Measurements from ENCODE around the gene PON3.

PON3 gene

GRCh38 chr7:95407751-95408150, 11.6 kb upstream of the PON3 start:
- no peak overlapping the region for H3K9ac ChIP-seq (ENCODE audit: low read length)
- H3K4me1 ChIP-seq (ENCODE audit: insufficient read depth, low read length, severe bottlenecking), result no peaks in the 10 kb centered on the region
- H3K4me3 ChIP-seq (ENCODE audit: low read depth, low read length, poor library complexity, severe bottlenecking), result no peak overlapping the region
- peaks cover 8% of the 10 kb centered on the region; the same call in 1 of the 2 replicates for H3K36me3 ChIP-seq (ENCODE audit: insufficient read depth, low read length)
- no peak overlapping the region for H3K4me2 ChIP-seq (ENCODE audit: low read length)
- no peaks in the 10 kb centered on the region for H3K9me3 ChIP-seq (ENCODE audit: low read length)
- H3K27me3 ChIP-seq (ENCODE audit: insufficient read depth, low read length), result no peaks in the 10 kb centered on the region
- no peaks in the 10 kb centered on the region for H3F3A ChIP-seq (ENCODE audit: insufficient read depth, low read length)
- H3K27ac ChIP-seq (ENCODE audit: low read depth, low read length, poor library complexity, severe bottlenecking), result no peak overlapping the region
- no peaks in the 10 kb centered on the region for H4K20me1 ChIP-seq (ENCODE audit: insufficient read depth, low read length)
- no peak overlapping the region for H2AFZ ChIP-seq (ENCODE audit: low read length)
- TF ChIP-seq EZH2 (IDR thresholded peaks at IDR 0.05; ENCODE audit: borderline replicate concordance, low read length), result no peak
- TF ChIP-seq, protein P1, sequence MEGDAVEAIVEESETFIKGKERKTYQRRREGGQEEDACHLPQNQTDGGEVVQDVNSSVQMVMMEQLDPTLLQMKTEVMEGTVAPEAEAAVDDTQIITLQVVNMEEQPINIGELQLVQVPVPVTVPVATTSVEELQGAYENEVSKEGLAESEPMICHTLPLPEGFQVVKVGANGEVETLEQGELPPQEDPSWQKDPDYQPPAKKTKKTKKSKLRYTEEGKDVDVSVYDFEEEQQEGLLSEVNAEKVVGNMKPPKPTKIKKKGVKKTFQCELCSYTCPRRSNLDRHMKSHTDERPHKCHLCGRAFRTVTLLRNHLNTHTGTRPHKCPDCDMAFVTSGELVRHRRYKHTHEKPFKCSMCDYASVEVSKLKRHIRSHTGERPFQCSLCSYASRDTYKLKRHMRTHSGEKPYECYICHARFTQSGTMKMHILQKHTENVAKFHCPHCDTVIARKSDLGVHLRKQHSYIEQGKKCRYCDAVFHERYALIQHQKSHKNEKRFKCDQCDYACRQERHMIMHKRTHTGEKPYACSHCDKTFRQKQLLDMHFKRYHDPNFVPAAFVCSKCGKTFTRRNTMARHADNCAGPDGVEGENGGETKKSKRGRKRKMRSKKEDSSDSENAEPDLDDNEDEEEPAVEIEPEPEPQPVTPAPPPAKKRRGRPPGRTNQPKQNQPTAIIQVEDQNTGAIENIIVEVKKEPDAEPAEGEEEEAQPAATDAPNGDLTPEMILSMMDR (IDR thresholded peaks at IDR 0.05; ENCODE audit: low read length), result no peak
- no peaks in the 10 kb centered on the region for H3K9me2 ChIP-seq (ENCODE audit: low read depth, low read length)
- no peaks in the 10 kb centered on the region for H3K79me2 ChIP-seq (ENCODE audit: insufficient read depth, low read length)

- Histone ChIP-seq H3K79me2 (ENCODE audit: insufficient read depth, low read length) (no peaks in the 10 kb centered on the region), H3K4me2 (ENCODE audit: low read length) (no peak overlapping the region), H3K9ac (ENCODE audit: low read length) (no peak overlapping the region), H3K4me1 (ENCODE audit: insufficient read depth, low read length, severe bottlenecking) (no peaks in the 10 kb centered on the region), H4K20me1 (ENCODE audit: insufficient read depth, low read length) (no peaks in the 10 kb centered on the region), H2AFZ (ENCODE audit: low read length) (no peak overlapping the region), H3K4me3 (ENCODE audit: low read depth, low read length, poor library complexity, severe bottlenecking) (no peak overlapping the region), H3K27ac (ENCODE audit: low read depth, low read length, poor library complexity, severe bottlenecking) (no peak overlapping the region), H3K9me2 (ENCODE audit: low read depth, low read length) (no peaks in the 10 kb centered on the region), H3F3A (ENCODE audit: insufficient read depth, low read length) (no peaks in the 10 kb centered on the region), H3K36me3 (ENCODE audit: insufficient read depth, low read length) (peaks cover 8% of the 10 kb centered on the region; the same call in 1 of the 2 replicates), H3K9me3 (ENCODE audit: low read length) (no peaks in the 10 kb centered on the region), H3K27me3 (ENCODE audit: insufficient read depth, low read length) (no peaks in the 10 kb centered on the region)
- TF ChIP-seq EZH2 (IDR thresholded peaks at IDR 0.05; ENCODE audit: borderline replicate concordance, low read length), result no peak
- TF ChIP-seq, protein P1 (IDR thresholded peaks at IDR 0.05; ENCODE audit: low read length), result no peak
Measured at GRCh38 chr7:95405800-95406199, 9.6 kb upstream of the PON3 start.

- Histone ChIP-seq H3K4me1 (ENCODE audit: insufficient read depth, low read length, severe bottlenecking) (no peaks in the 10 kb centered on the region), H3K36me3 (ENCODE audit: insufficient read depth, low read length) (peaks cover 5% of the 10 kb centered on the region; the same call in 1 of the 2 replicates), H3K4me3 (ENCODE audit: low read depth, low read length, poor library complexity, severe bottlenecking) (no peak overlapping the region), H3K27ac (ENCODE audit: low read depth, low read length, poor library complexity, severe bottlenecking) (no peak overlapping the region), H3F3A (ENCODE audit: insufficient read depth, low read length) (no peaks in the 10 kb centered on the region), H2AFZ (ENCODE audit: low read length) (no peak overlapping the region), H4K20me1 (ENCODE audit: insufficient read depth, low read length) (no peaks in the 10 kb centered on the region), H3K9ac (ENCODE audit: low read length) (no peak overlapping the region), H3K79me2 (ENCODE audit: insufficient read depth, low read length) (no peaks in the 10 kb centered on the region), H3K9me3 (ENCODE audit: low read length) (no peaks in the 10 kb centered on the region), H3K27me3 (ENCODE audit: insufficient read depth, low read length) (no peaks in the 10 kb centered on the region), H3K4me2 (ENCODE audit: low read length) (no peak overlapping the region), H3K9me2 (ENCODE audit: low read depth, low read length) (no peaks in the 10 kb centered on the region)
- TF ChIP-seq, protein P1 (IDR thresholded peaks at IDR 0.05; ENCODE audit: low read length), result no peak
- TF ChIP-seq EZH2 (IDR thresholded peaks at IDR 0.05; ENCODE audit: borderline replicate concordance, low read length), result no peak
Measured at GRCh38 chr7:95405208-95405607, 9.0 kb upstream of the PON3 start.
